ENCODE measurements around the gene ARHGAP18. TPM values are rescaled to one million over a fixed set of nuclear protein-coding genes. Genes with fewer than 3 reads are reported as not detected.

The ARHGAP18 gene
- total and polyA plus RNA-seq, 4 donors: 1.6 to 8.0 (median 3.0) TPM

- WGBS: 94% methylated on average over 6 of the region's 6 CpGs
- no peaks in the 10 kb centered on the region for H3K9me3 ChIP-seq (ENCODE audit: control insufficient read depth in 4 of 4, low read length in 3 of 4)
These were observed 117.3 kb downstream of the ARHGAP18 start for GRCh38 chr6:129592516-129593232.

More at GRCh38 chr6:129592516-129593232, 117.3 kb downstream of the ARHGAP18 start:
- no peaks in the 10 kb centered on the region for H3K36me3 ChIP-seq (ENCODE audit: control insufficient read depth in 4 of 4, insufficient read depth in 3 of 4, low read depth in 1 of 4, low read length in 3 of 4)
- H3K27ac ChIP-seq (ENCODE audit: low read depth in 1 of 2, low read length in 2 of 2): no peak overlapping the region
- H3K9ac ChIP-seq (ENCODE audit: low read depth in 1 of 2, low read length in 2 of 2): no peak overlapping the region
- H3K4me3 ChIP-seq (ENCODE audit: low read depth in 1 of 3, low read length in 3 of 3): no peak overlapping the region
- TF ChIP-seq RXRA (IDR thresholded peaks at IDR 0.05) (no peak), REST (IDR thresholded peaks at IDR 0.05) (no peak), RAD21 (IDR thresholded peaks at IDR 0.05) (no peak), FOXA1 (IDR thresholded peaks at IDR 0.05) (no peak), HNF4A (conservative IDR thresholded peaks at IDR 0.05) (no peak), JUND (IDR thresholded peaks at IDR 0.05) (no peak), YY1 (IDR thresholded peaks at IDR 0.05) (no peak), GABPA (IDR thresholded peaks at IDR 0.05 in 1 of 2, conservative IDR thresholded peaks at IDR 0.05 in 1 of 2) (no peak), FOXA2 (IDR thresholded peaks at IDR 0.05) (no peak), ATF3 (IDR thresholded peaks at IDR 0.05) (no peak), TAF1 (conservative IDR thresholded peaks at IDR 0.05) (no peak)
- TF ChIP-seq, protein P1, sequence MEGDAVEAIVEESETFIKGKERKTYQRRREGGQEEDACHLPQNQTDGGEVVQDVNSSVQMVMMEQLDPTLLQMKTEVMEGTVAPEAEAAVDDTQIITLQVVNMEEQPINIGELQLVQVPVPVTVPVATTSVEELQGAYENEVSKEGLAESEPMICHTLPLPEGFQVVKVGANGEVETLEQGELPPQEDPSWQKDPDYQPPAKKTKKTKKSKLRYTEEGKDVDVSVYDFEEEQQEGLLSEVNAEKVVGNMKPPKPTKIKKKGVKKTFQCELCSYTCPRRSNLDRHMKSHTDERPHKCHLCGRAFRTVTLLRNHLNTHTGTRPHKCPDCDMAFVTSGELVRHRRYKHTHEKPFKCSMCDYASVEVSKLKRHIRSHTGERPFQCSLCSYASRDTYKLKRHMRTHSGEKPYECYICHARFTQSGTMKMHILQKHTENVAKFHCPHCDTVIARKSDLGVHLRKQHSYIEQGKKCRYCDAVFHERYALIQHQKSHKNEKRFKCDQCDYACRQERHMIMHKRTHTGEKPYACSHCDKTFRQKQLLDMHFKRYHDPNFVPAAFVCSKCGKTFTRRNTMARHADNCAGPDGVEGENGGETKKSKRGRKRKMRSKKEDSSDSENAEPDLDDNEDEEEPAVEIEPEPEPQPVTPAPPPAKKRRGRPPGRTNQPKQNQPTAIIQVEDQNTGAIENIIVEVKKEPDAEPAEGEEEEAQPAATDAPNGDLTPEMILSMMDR (IDR thresholded peaks at IDR 0.05; ENCODE audit: low read depth, low read length, missing input control): no peak
- TF ChIP-seq, protein P2, sequence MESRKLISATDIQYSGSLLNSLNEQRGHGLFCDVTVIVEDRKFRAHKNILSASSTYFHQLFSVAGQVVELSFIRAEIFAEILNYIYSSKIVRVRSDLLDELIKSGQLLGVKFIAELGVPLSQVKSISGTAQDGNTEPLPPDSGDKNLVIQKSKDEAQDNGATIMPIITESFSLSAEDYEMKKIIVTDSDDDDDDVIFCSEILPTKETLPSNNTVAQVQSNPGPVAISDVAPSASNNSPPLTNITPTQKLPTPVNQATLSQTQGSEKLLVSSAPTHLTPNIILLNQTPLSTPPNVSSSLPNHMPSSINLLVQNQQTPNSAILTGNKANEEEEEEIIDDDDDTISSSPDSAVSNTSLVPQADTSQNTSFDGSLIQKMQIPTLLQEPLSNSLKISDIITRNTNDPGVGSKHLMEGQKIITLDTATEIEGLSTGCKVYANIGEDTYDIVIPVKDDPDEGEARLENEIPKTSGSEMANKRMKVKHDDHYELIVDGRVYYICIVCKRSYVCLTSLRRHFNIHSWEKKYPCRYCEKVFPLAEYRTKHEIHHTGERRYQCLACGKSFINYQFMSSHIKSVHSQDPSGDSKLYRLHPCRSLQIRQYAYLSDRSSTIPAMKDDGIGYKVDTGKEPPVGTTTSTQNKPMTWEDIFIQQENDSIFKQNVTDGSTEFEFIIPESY (IDR thresholded peaks at IDR 0.05): no peak
- no peak for DNase-seq (ENCODE audit: low spot score)
- H3K27me3 ChIP-seq (ENCODE audit: control insufficient read depth in 4 of 4, insufficient read depth in 4 of 4, low read length in 3 of 4): no peaks in the 10 kb centered on the region
- H3K4me1 ChIP-seq (ENCODE audit: control insufficient read depth in 4 of 4, insufficient read depth in 4 of 4, low read length in 3 of 4): peaks cover 3 to 43% (median 35%) of the 10 kb centered on the region in 4 donors

Data from liver (tissue), 9 donors.